ENCODE data around the gene RALGAPA1. TPM values are rescaled to one million over a fixed set of nuclear protein-coding genes. Genes with fewer than 3 reads are reported as not detected.

Gene RALGAPA1
- total RNA-seq, 6 experiments from 2014 or later = 16.2 to 23.3 (median 19.7) TPM

Small RNAs within 50 kb of the gene (small RNA-seq; reads per million reads assigned to genes)
- 0 reads per million in 2 experiments for gene RF00322

Other genes starting within 250 kb of the RALGAPA1 start
- gene BRMS1L, start 17.0 kb upstream of the RALGAPA1 start, total RNA-seq = 1 to 10 TPM; 2.3 to 6.2 (median 3.3) TPM

Data from right lobe of liver (tissue), 5 donors.